GM23338 (cell line): Measurements from ENCODE around the gene ECT2. TPM values are rescaled to one million over a fixed set of nuclear protein-coding genes. Genes with fewer than 3 reads are reported as not detected.
"Not testable (repeated sequence)": the region's sequence is repeated elsewhere in the genome, so short reads cannot be mapped to it uniquely, and the experiment has no call there.

Experiments
- ATAC-seq: fragments of 200-7000 bp; cut with Tn5 transposase; 3 replicates; pipeline ENCODE4 v1.9.1; 2020
- DNase-seq: peaks from one replicate; pipeline ENCODE4 v3.0.0-alpha.2; 2015; ENCODE audit warnings: low spot score
- H2AFZ ChIP-seq: fragments of 200-600 bp; sonication (generic); 2 replicates; pipeline ENCODE4 v1.8.0; 2016; ENCODE audit warnings: antibody characterized with exemption, mild to moderate bottlenecking, moderate library complexity
- H3F3A ChIP-seq: fragments of 200-600 bp; sonication (generic); replicated peaks from 2 replicates; pipeline ENCODE4 v1.8.0; 2017; ENCODE audit warnings: antibody characterized with exemption, mixed run types, low read depth
- H3K27ac ChIP-seq: fragments of 200-600 bp; sonication (generic); 2 replicates; pipeline ENCODE4 v1.6.1; 2016; ENCODE audit warnings: low read depth
- H3K27me3 ChIP-seq: fragments of 200-600 bp; sonication (generic); 2 replicates; pipeline ENCODE4 v1.8.0; 2016; ENCODE audit warnings: mild to moderate bottlenecking, mixed run types, moderate library complexity; ENCODE audit not compliant: insufficient read depth
- H3K36me3 ChIP-seq: fragments of 200-600 bp; sonication (generic); 2 replicates; pipeline ENCODE4 v1.8.0; 2016; ENCODE audit warnings: mild to moderate bottlenecking; ENCODE audit not compliant: insufficient read depth
- H3K4me1 ChIP-seq: fragments of 200-600 bp; sonication (generic); 2 replicates; pipeline ENCODE4 v1.8.0; 2016; ENCODE audit warnings: mild to moderate bottlenecking, moderate library complexity; ENCODE audit not compliant: insufficient read depth
- H3K4me2 ChIP-seq: fragments of 200-600 bp; sonication (generic); 2 replicates; pipeline ENCODE4 v1.7.1; 2017; ENCODE audit warnings: mixed run types
- H3K4me3 ChIP-seq: fragments of 200-600 bp; sonication (generic); 2 replicates; pipeline ENCODE4 v1.6.1; 2016; ENCODE audit warnings: mixed run types
- H3K79me2 ChIP-seq: fragments of 200-600 bp; sonication (generic); replicated peaks from 2 replicates; pipeline ENCODE4 v1.8.0; 2017; ENCODE audit warnings: mild to moderate bottlenecking; ENCODE audit not compliant: insufficient read depth
- H3K9me2 ChIP-seq: fragments of 200-600 bp; sonication (generic); 2 replicates; pipeline ENCODE4 v1.8.0; 2017; ENCODE audit not compliant: insufficient read depth
- H4K20me1 ChIP-seq: fragments of 200-600 bp; sonication (generic); replicated peaks from 2 replicates; pipeline ENCODE4 v1.8.0; 2017; ENCODE audit warnings: mild to moderate bottlenecking; ENCODE audit not compliant: insufficient read depth
- H3K27ac Mint-ChIP-seq: 2 replicates; pipeline ENCODE4 v1.8.0; 2020; ENCODE audit warnings: inconsistent platforms, mild to moderate bottlenecking, moderate library complexity, mixed read lengths
- H3K27me3 Mint-ChIP-seq: 3 replicates; pipeline ENCODE4 v1.8.0; 2022; ENCODE audit warnings: low read depth, mild to moderate bottlenecking, moderate library complexity, mixed read lengths, inconsistent platforms; ENCODE audit not compliant: insufficient read depth, poor library complexity
- H3K36me3 Mint-ChIP-seq: 3 replicates; pipeline ENCODE4 v1.8.0; 2021; ENCODE audit warnings: low read depth, mild to moderate bottlenecking, inconsistent platforms, moderate library complexity, mixed read lengths
- H3K4me1 Mint-ChIP-seq: 3 replicates; pipeline ENCODE4 v1.8.0; 2020; ENCODE audit warnings: mild to moderate bottlenecking, inconsistent platforms, mixed read lengths
- H3K4me3 Mint-ChIP-seq: 3 replicates; pipeline ENCODE4 v1.8.0; 2021; ENCODE audit warnings: moderate library complexity, mild to moderate bottlenecking, inconsistent platforms, mixed read lengths
- H3K9me3 Mint-ChIP-seq: 3 replicates; pipeline ENCODE4 v1.8.0; 2020; ENCODE audit warnings: moderate library complexity, mild to moderate bottlenecking, inconsistent platforms, mixed read lengths
- CREB1 ChIP-seq: fragments of 250-450 bp; sonication (Bioruptor Pico); IDR thresholded peaks from 2 replicates; pipeline ENCODE4 v1.5.0; 2020; ENCODE audit warnings: low read depth, mild to moderate bottlenecking, moderate library complexity
- EZH2phosphoT487 ChIP-seq: fragments of 200-600 bp; sonication (generic); IDR thresholded peaks from one replicate; pipeline ENCODE4 v1.8.1; 2018; ENCODE audit warnings: antibody characterized with exemption; ENCODE audit not compliant: unreplicated experiment
- JUNB ChIP-seq: IDR thresholded peaks from one replicate; pipeline ENCODE4 v1.6.1; 2016; ENCODE audit warnings: antibody characterized with exemption; ENCODE audit not compliant: unreplicated experiment
- NANOG ChIP-seq: IDR thresholded peaks from 2 replicates; pipeline ENCODE4 v1.6.1; 2016; ENCODE audit warnings: antibody characterized with exemption, borderline replicate concordance
- ZNF114 ChIP-seq: fragments of 250-450 bp; sonication (Bioruptor Pico); IDR thresholded peaks from 2 replicates; pipeline ENCODE4 v1.5.0; 2020; ENCODE audit warnings: mild to moderate bottlenecking, moderate library complexity
- ZNF331 ChIP-seq: fragments of 250-450 bp; sonication (Bioruptor Pico); IDR thresholded peaks from 2 replicates; pipeline ENCODE4 v1.5.0; 2020; ENCODE audit warnings: low read depth, mild to moderate bottlenecking, moderate library complexity
- polyA plus RNA-seq: library from polyadenylated mRNA; unstranded; fragments of >200 nt; fragmentation: Nextera tagmentation; extraction: Ambion mirVana; gene quantifications from 2 replicates; pipeline ENCODE4 v1.2.1, GENCODE V29; 2016
- total RNA-seq: library from RNA; depleted of rRNA; stranded (reverse); fragments of >200 nt; shearing (Covaris generic); gene quantifications from 2 replicates; pipeline ENCODE4 v1.2.3, GENCODE V29; 2014
- TF ChIP-seq, protein P1 (sequence below), 2 experiments: fragments of 200-600 bp in 1 of 2; sonication (generic) in 1 of 2; conservative IDR thresholded peaks; 2 replicates each; pipeline versions ENCODE4 v1.5.1 to v1.6.1; 2016 to 2017; ENCODE audit warnings: antibody characterized with exemption in 2 of 2, low read depth in 2 of 2, mild to moderate bottlenecking in 2 of 2, moderate library complexity in 1 of 2

Gene ECT2
- total and polyA plus RNA-seq, 2 experiments from 2014 or later: 102 to 111 TPM

DNA sequence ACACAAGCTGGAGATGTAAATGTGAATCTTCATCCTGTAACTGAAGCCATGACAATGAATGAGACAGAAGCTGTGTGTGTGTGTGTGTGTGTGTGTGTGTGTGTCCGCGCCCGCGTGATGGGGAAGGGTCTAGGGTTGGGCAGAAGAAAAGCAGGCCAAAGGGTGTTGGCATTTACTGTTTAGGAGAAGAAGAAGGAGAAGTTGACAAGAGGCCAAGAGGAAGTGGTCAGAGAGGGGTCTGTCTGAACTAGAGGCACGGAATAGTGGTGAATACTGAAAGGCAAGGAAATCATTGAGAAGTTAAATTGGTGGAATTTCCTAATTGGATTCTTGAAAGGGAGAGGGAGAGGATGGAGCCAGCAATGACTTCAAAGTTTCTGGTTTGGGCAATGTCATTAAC, 34.0 kb upstream of the ECT2 start:
- DNase-seq: no peak
- Histone ChIP-seq H3K27me3 (no peaks in the 10 kb centered on the region), H4K20me1 (no peaks in the 10 kb centered on the region), H3K27ac (no peak overlapping the region), H3K79me2 (no peaks in the 10 kb centered on the region), H2AFZ (no peak overlapping the region), H3K4me3 (no peak overlapping the region), H3K4me1 (no peaks in the 10 kb centered on the region; the same call in 1 of the 2 replicates), H3K4me2 (no peak overlapping the region), H3F3A (no peaks in the 10 kb centered on the region), H3K36me3 (no peaks in the 10 kb centered on the region; the same call in 1 of the 2 replicates), H3K9me2 (no peaks in the 10 kb centered on the region)
- TF ChIP-seq, protein P1, sequence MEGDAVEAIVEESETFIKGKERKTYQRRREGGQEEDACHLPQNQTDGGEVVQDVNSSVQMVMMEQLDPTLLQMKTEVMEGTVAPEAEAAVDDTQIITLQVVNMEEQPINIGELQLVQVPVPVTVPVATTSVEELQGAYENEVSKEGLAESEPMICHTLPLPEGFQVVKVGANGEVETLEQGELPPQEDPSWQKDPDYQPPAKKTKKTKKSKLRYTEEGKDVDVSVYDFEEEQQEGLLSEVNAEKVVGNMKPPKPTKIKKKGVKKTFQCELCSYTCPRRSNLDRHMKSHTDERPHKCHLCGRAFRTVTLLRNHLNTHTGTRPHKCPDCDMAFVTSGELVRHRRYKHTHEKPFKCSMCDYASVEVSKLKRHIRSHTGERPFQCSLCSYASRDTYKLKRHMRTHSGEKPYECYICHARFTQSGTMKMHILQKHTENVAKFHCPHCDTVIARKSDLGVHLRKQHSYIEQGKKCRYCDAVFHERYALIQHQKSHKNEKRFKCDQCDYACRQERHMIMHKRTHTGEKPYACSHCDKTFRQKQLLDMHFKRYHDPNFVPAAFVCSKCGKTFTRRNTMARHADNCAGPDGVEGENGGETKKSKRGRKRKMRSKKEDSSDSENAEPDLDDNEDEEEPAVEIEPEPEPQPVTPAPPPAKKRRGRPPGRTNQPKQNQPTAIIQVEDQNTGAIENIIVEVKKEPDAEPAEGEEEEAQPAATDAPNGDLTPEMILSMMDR (conservative IDR thresholded peaks at IDR 0.05; ENCODE audit: low read depth in 2 of 2): no peak
- TF ChIP-seq CREB1 (CRISPR knock-in tag): no peak
- no peak for TF ChIP-seq NANOG
- no peak for TF ChIP-seq EZH2phosphoT487
- TF ChIP-seq JUNB: no peak
- no peak for TF ChIP-seq ZNF331
- no peak for TF ChIP-seq ZNF114 (CRISPR knock-in tag)
- no peak for ATAC-seq
- H3K27me3 Mint-ChIP-seq: peaks cover 1% of the 10 kb centered on the region
- H3K4me1 Mint-ChIP-seq: no peaks in the 10 kb centered on the region
- no peak overlapping the region for H3K4me3 Mint-ChIP-seq
- no peak overlapping the region for H3K27ac Mint-ChIP-seq
- peaks cover 27% of the 10 kb centered on the region for H3K9me3 Mint-ChIP-seq
- peaks cover 12% of the 10 kb centered on the region; the same call in 2 of the 3 replicates for H3K36me3 Mint-ChIP-seq

DNA sequence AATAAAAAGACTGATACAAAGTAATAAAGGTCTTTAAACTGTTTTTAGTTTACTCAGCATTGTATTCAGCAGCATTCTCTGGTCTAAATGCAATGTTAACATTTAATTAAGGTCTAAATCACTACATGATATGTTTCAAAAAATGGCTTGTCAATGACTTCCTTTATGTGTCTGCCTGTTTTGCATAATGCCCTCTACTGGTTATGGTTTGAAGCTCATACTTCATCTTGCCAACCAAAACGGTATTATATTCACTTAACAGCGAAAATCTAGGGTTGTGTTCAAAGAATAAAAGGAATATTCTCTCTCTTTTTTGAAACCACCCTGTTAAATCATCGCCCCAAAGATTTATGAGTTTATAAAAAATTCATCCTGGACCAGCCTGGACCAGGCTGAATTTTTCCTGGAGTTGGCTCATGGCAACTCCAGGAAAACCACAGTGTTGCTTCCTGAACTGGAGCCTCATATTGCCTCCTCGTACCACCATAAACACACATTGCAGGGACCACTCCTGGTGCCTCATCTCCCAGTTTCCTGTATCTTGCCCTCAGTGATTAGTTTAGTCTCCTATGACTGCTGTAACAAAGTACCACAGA, 32.9 kb upstream of the ECT2 start:
- no peak overlapping the region for H3K27ac Mint-ChIP-seq
- no peak for DNase-seq
- peaks cover 27% of the 10 kb centered on the region for H3K9me3 Mint-ChIP-seq
- H4K20me1 ChIP-seq: no peaks in the 10 kb centered on the region
- H3K4me3 ChIP-seq: no peak overlapping the region
- no peak overlapping the region for H3K4me3 Mint-ChIP-seq
- no peak for ATAC-seq
- TF ChIP-seq EZH2phosphoT487 (no peak), CREB1 (CRISPR knock-in tag) (no peak)
- TF ChIP-seq, protein P1 (conservative IDR thresholded peaks at IDR 0.05; ENCODE audit: low read depth in 2 of 2): 0 out of 4 replicates have a peak, but pooled peaks of 1 of the 2 experiments have one; percentile 15
- no peaks in the 10 kb centered on the region for H3K4me1 Mint-ChIP-seq
- no peaks in the 10 kb centered on the region for H3K27me3 ChIP-seq
- peaks cover 1% of the 10 kb centered on the region for H3K27me3 Mint-ChIP-seq
- H3K4me2 ChIP-seq: no peak overlapping the region
- H3K9me2 ChIP-seq: no peaks in the 10 kb centered on the region
- H3K36me3 Mint-ChIP-seq: peaks cover 12% of the 10 kb centered on the region; the same call in 2 of the 3 replicates
- no peak overlapping the region for H3K27ac ChIP-seq
- no peaks in the 10 kb centered on the region for H3K4me1 ChIP-seq
- no peaks in the 10 kb centered on the region for H3K79me2 ChIP-seq
- no peaks in the 10 kb centered on the region; the same call in 1 of the 2 replicates for H3K36me3 ChIP-seq
- H3F3A ChIP-seq: no peaks in the 10 kb centered on the region
- H2AFZ ChIP-seq: no peak overlapping the region

DNA sequence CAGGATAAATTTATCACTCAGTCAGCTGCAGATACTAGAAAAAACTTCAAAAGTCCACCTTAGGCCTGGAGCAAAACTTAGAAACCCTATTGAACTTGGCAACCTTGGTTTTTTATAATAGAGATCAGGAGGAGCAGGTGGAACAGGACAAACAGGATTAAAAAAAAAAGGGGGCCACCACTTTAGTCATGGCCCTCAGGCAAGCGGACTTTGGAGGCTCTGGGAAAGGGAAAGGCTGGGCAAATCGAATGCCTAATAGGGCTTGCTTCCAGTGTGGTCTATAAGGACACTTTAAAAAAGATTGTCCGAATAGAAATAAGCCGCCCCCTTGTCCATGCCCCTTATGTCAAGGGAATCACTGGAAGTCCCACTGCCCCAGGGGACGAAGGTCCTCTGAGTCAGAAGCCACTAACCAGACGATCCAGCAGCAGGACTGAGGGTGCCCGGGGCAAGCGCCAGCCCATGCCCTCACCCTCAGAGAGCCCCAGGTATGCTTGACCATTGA, 27.9 kb upstream of the ECT2 start:
- H3K9me3 Mint-ChIP-seq: peaks cover 35% of the 10 kb centered on the region

More for the DNA sequence above, 27.9 kb upstream of the ECT2 start:
- DNase-seq, H3F3A ChIP-seq, H3K27ac Mint-ChIP-seq, H4K20me1 ChIP-seq, H3K4me3 ChIP-seq, ATAC-seq, H3K27me3 Mint-ChIP-seq, H3K4me3 Mint-ChIP-seq, H3K9me2 ChIP-seq, H3K4me1 ChIP-seq, H3K4me2 ChIP-seq, H3K36me3 ChIP-seq, H3K4me1 Mint-ChIP-seq, H3K79me2 ChIP-seq, H2AFZ ChIP-seq, H3K27me3 ChIP-seq, H3K27ac ChIP-seq: not testable (repeated sequence)
- peaks cover 12% of the 10 kb centered on the region; the same call in 2 of the 3 replicates for H3K36me3 Mint-ChIP-seq
